ENCODE results near the gene NR1H3.

DNA sequence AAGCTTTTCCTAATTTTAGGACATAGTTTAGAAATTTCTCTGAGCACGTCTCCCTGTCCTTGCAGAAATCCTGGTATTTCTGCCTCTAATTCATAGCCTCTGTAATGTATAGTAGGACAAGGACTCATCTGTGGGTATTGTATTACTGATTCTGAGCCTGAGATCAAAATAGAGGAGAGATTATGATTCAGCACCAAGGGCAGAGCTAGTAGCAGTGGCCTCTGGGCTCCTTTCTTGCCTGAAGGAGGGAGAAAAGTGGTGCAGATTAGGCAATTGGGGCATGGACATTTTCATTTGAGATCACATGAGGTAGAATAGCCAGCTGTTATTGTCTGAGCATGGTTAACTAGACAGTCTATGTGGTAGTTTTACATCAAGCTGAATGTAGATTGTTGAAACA lies 14.9 kb downstream of the NR1H3 start:
- TF ChIP-seq RFX5 (IDR thresholded peaks at IDR 0.05; ENCODE audit: low read depth, low read length) (no peak), SMC3 (IDR thresholded peaks at IDR 0.05; ENCODE audit: low read depth, low read length) (no peak), POLR2A (IDR thresholded peaks at IDR 0.05; ENCODE audit: low read depth, low read length) (no peak), CHD1 (IDR thresholded peaks at IDR 0.05; ENCODE audit: low read depth, low read length) (no peak), BHLHE40 (IDR thresholded peaks at IDR 0.05; ENCODE audit: low read depth, low read length) (no peak), NFE2L2 (IDR thresholded peaks at IDR 0.05; ENCODE audit: low read depth, low read length) (no peak), RAD21 (IDR thresholded peaks at IDR 0.05; ENCODE audit: low read length) (no peak), MAFK (IDR thresholded peaks at IDR 0.05; ENCODE audit: low read depth, low read length) (no peak), CEBPB (IDR thresholded peaks at IDR 0.05; ENCODE audit: low read depth, low read length) (peak; percentile 42), MAZ (IDR thresholded peaks at IDR 0.05; ENCODE audit: borderline replicate concordance, low read depth, low read length) (no peak), MXI1 (IDR thresholded peaks at IDR 0.05; ENCODE audit: borderline replicate concordance, low read depth, low read length) (no peak)
- TF ChIP-seq, protein P1, sequence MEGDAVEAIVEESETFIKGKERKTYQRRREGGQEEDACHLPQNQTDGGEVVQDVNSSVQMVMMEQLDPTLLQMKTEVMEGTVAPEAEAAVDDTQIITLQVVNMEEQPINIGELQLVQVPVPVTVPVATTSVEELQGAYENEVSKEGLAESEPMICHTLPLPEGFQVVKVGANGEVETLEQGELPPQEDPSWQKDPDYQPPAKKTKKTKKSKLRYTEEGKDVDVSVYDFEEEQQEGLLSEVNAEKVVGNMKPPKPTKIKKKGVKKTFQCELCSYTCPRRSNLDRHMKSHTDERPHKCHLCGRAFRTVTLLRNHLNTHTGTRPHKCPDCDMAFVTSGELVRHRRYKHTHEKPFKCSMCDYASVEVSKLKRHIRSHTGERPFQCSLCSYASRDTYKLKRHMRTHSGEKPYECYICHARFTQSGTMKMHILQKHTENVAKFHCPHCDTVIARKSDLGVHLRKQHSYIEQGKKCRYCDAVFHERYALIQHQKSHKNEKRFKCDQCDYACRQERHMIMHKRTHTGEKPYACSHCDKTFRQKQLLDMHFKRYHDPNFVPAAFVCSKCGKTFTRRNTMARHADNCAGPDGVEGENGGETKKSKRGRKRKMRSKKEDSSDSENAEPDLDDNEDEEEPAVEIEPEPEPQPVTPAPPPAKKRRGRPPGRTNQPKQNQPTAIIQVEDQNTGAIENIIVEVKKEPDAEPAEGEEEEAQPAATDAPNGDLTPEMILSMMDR (conservative IDR thresholded peaks at IDR 0.05; ENCODE audit: low read depth, low read length), result no peak
- TF ChIP-seq, protein P2, sequence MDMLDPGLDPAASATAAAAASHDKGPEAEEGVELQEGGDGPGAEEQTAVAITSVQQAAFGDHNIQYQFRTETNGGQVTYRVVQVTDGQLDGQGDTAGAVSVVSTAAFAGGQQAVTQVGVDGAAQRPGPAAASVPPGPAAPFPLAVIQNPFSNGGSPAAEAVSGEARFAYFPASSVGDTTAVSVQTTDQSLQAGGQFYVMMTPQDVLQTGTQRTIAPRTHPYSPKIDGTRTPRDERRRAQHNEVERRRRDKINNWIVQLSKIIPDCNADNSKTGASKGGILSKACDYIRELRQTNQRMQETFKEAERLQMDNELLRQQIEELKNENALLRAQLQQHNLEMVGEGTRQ (IDR thresholded peaks at IDR 0.05; ENCODE audit: low read depth, low read length), result no peak
